Hepatocyte (in vitro differentiated cells): ENCODE data around the gene ALG8. TPM values are rescaled to one million over a fixed set of nuclear protein-coding genes. Genes with fewer than 3 reads are reported as not detected.
A peak's percentile ranks its signal among the peaks of the same experiment; 100 is the strongest.

Experiments
- DNase-seq: peaks from one replicate; pipeline ENCODE4 v3.0.0-alpha.2; 2016; ENCODE audit warnings: low spot score
- H2AFZ ChIP-seq: fragments of 200-600 bp; sonication (generic); 2 replicates; pipeline ENCODE4 v1.6.0; 2016; ENCODE audit warnings: antibody characterized with exemption, mild to moderate bottlenecking
- H3K27ac ChIP-seq: fragments of 200-600 bp; sonication (generic); 2 replicates; pipeline ENCODE4 v1.5.1; 2016; ENCODE audit warnings: mild to moderate bottlenecking
- H3K27me3 ChIP-seq: fragments of 200-600 bp; sonication (generic); 2 replicates; pipeline ENCODE4 v1.6.1; 2016
- H3K36me3 ChIP-seq: fragments of 200-600 bp; sonication (generic); replicated peaks from 2 replicates; pipeline ENCODE4 v1.5.1; 2016; ENCODE audit warnings: low read depth; ENCODE audit not compliant: insufficient read depth
- H3K4me1 ChIP-seq: fragments of 200-600 bp; sonication (generic); 2 replicates; pipeline ENCODE4 v1.5.1; 2016; ENCODE audit warnings: mild to moderate bottlenecking, moderate library complexity; ENCODE audit not compliant: insufficient read depth
- H3K4me2 ChIP-seq: fragments of 200-600 bp; sonication (generic); 2 replicates; pipeline ENCODE4 v1.6.0; 2016
- H3K4me3 ChIP-seq: fragments of 200-600 bp; sonication (generic); 2 replicates; pipeline ENCODE4 v1.5.1; 2016; ENCODE audit warnings: mild to moderate bottlenecking
- H3K79me2 ChIP-seq: fragments of 200-600 bp; sonication (generic); 2 replicates; pipeline ENCODE4 v1.6.0; 2017; ENCODE audit warnings: mild to moderate bottlenecking
- H3K9me2 ChIP-seq: fragments of 200-600 bp; sonication (generic); replicated peaks from 2 replicates; pipeline ENCODE4 v1.6.0; 2017; ENCODE audit warnings: mild to moderate bottlenecking; ENCODE audit not compliant: insufficient read depth
- H3K9me3 ChIP-seq: fragments of 200-600 bp; sonication (generic); 2 replicates; pipeline ENCODE4 v1.5.1; 2016; ENCODE audit warnings: low read depth, mild to moderate bottlenecking
- H4K20me1 ChIP-seq: fragments of 200-600 bp; sonication (generic); 2 replicates; pipeline ENCODE4 v1.6.0; 2016; ENCODE audit warnings: mild to moderate bottlenecking; ENCODE audit not compliant: insufficient read depth, poor library complexity, severe bottlenecking
- CTCF ChIP-seq: fragments of 200-600 bp; sonication (generic); IDR thresholded peaks from 2 replicates; pipeline ENCODE4 v1.5.1; 2016; ENCODE audit warnings: antibody characterized with exemption, mild to moderate bottlenecking; ENCODE audit not compliant: poor library complexity
- EZH2 ChIP-seq: fragments of 200-600 bp; sonication (generic); IDR thresholded peaks from 2 replicates; pipeline ENCODE4 v1.6.1; 2016; ENCODE audit warnings: antibody characterized with exemption, mild to moderate bottlenecking, borderline replicate concordance
- EZH2phosphoT487 ChIP-seq: fragments of 200-600 bp; sonication (generic); IDR thresholded peaks from one replicate; pipeline ENCODE4 v1.6.1; 2018; ENCODE audit warnings: antibody characterized with exemption, mild to moderate bottlenecking, low read depth, moderate library complexity; ENCODE audit not compliant: unreplicated experiment, severe bottlenecking
- WGBS: methylation state at CpG from one replicate; pipeline ENCODE4 v1.1.6; 2016; ENCODE audit warnings: low lambda C conversion rate; ENCODE audit errors: missing lambda C conversion rate; 5-methylcytosine and 5-hydroxymethylcytosine counted together
- polyA plus RNA-seq: library from polyadenylated mRNA; unstranded; fragments of >200 nt; fragmentation: Nextera tagmentation; extraction: Ambion mirVana; gene quantifications from 2 replicates; pipeline ENCODE4 v1.2.1, GENCODE V29; 2016
- total RNA-seq: library from RNA; depleted of rRNA; stranded (reverse); fragments of >200 nt; gene quantifications from 2 replicates; pipeline ENCODE4 v1.2.3, GENCODE V29; 2014

ALG8 gene
- total and polyA plus RNA-seq, 2 experiments from 2014 or later = 43.1 to 74.3 TPM

GRCh38 chr11:78080818-78081495, 58.5 kb downstream of the ALG8 start:
- Histone ChIP-seq H3K27ac (no peak overlapping the region), H3K4me1 (peaks cover 13% of the 10 kb centered on the region), H3K27me3 (no peaks in the 10 kb centered on the region), H3K9me3 (no peaks in the 10 kb centered on the region), H3K79me2 (peaks cover 42% of the 10 kb centered on the region), H3K4me2 (no peak overlapping the region), H4K20me1 (peaks cover 20% of the 10 kb centered on the region), H3K36me3 (no peaks in the 10 kb centered on the region), H3K9me2 (no peaks in the 10 kb centered on the region), H3K4me3 (no peak overlapping the region), H2AFZ (no peak overlapping the region)
- TF ChIP-seq EZH2phosphoT487 (no peak), CTCF (no peak), EZH2 (no peak)
- DNase-seq = no peak
- WGBS = 90% methylated on average over 11 of the region's 11 CpGs

GRCh38 chr11:78080084-78080817, 59.2 kb downstream of the ALG8 start:
- Histone ChIP-seq H2AFZ (peak overlapping the region; percentile 95), H3K4me1 (peaks cover 13% of the 10 kb centered on the region), H4K20me1 (peaks cover 25% of the 10 kb centered on the region), H3K27ac (peak overlapping the region; percentile 98), H3K4me3 (peak overlapping the region; percentile 94), H3K79me2 (peaks cover 49% of the 10 kb centered on the region), H3K36me3 (no peaks in the 10 kb centered on the region), H3K4me2 (peak overlapping the region; percentile 95), H3K9me2 (no peaks in the 10 kb centered on the region), H3K27me3 (no peaks in the 10 kb centered on the region), H3K9me3 (no peaks in the 10 kb centered on the region)
- no peak for DNase-seq
- WGBS = 73% methylated on average over 23 of the region's 23 CpGs
- TF ChIP-seq EZH2 = no peak

- peaks cover 13% of the 10 kb centered on the region for H3K4me1 ChIP-seq
- 2% methylated on average over 68 of the region's 68 CpGs for WGBS
- H3K27ac ChIP-seq = peak within 1 kb of the TSS; percentile 98
- peaks cover 57% of the 10 kb centered on the region for H3K79me2 ChIP-seq
- H3K4me2 ChIP-seq = peak within 1 kb of the TSS; percentile 95
- peak within 1 kb of the TSS; percentile 95 for H2AFZ ChIP-seq
- no peaks in the 10 kb centered on the region for H3K36me3 ChIP-seq
- H4K20me1 ChIP-seq = peaks cover 27% of the 10 kb centered on the region
- peak; percentile 90 for DNase-seq
- H3K9me3 ChIP-seq = no peaks in the 10 kb centered on the region
- H3K4me3 ChIP-seq = peak within 1 kb of the TSS; percentile 94
- no peaks in the 10 kb centered on the region for H3K9me2 ChIP-seq
- no peaks in the 10 kb centered on the region for H3K27me3 ChIP-seq
- TF ChIP-seq CTCF (no peak), EZH2phosphoT487 (no peak), EZH2 (no peak)
Measured at GRCh38 chr11:78079232-78080083, 60.0 kb downstream of the ALG8 start, which contains the start of gene NDUFC2. TSS of gene NDUFC2 (minus strand) at chr11:78079862. CDS start at chr11:78079744, 118 bp downstream.
